GM12872 (cell line): Measurements from ENCODE around the gene VWA5A.

Source experiments
- CTCF ChIP-seq: IDR thresholded peaks from 3 replicates; pipeline ENCODE4 v1.5.1; 2011; ENCODE audit warnings: low read depth, mild to moderate bottlenecking, low read length, moderate library complexity; ENCODE audit not compliant: insufficient read depth

Gene VWA5A

DNA sequence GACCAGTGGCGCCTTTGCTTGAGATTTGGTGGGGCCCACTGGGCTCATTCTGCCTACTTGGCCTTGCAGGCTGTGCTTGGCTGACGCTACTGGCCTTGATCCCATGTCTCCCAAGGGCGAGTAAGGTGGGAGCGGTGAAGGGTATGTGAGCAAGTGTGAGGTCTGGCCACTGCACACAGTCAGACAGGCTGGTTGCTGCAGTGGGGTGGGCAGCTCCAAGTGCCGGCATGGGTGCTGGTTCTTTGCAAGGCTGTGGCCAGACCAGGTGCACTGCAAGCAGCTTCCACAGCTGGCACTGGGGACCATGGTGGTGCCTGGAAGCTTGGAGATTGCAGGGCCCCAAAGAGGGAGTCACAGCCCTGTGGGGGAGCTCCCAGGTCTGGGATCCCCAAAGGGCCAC, 40.7 kb upstream of the VWA5A start:
- TF ChIP-seq CTCF: no peak

DNA sequence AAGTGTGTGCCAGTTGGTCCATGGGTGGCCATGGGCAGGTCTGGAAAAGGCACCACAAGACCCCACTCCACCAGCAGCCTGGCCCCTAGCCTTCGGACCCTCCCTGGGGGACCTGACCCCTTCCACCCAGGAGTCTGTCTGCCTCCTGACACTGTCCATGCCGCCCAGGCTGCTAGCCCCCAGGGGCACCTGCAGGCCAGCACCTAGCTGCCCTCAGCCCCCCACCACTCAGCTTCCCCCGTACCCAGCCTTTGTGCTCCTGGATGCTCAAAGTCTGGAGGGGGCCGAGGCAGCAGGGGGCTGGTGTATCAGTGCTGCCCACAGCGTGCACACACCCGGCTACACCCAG, 39.8 kb upstream of the VWA5A start:
- TF ChIP-seq CTCF: no peak

DNA sequence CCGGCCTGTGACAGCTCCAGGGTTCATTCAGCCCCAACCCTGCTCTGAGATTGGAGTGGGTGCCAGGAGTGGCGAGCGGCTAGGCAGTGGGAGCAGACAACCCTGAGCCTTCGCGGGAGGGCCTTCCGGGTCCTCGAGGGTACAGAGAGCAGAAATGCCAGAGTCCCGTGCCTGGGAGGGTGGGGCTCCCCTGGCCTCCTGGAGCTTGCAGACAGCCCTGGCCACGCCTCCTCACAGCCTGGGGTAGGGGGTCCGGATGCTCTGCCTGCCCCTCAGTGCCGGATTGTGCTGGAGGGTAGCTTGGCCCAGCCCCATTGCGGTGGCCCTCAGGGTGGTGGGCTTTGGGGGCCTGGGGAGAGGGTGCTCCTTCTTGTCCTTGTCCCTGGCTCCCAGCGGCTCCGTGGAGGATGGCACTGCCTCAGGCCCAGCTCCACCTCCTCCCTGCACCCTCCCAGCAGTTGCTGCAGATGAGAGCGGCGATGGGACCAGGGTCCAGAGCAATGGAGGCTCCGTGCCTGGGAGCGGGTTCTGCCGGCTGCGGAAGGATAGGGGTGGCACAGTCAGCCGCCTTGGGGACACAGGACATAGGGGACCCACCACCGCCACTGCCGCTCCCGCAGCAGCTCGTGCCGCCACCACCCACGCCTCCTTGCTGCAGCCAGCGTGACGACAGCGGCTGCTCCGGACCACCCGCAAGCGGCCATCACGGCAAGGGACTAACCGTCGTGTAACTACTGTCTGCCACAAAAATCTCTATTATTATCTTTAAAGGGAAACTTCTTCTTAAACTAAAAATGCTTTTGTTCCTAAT, 39.2 kb upstream of the VWA5A start:
- TF ChIP-seq CTCF: no peak

- TF ChIP-seq CTCF: no peak
Measured at GRCh38 chr11:124077266-124077665, 38.0 kb upstream of the VWA5A start.

DNA sequence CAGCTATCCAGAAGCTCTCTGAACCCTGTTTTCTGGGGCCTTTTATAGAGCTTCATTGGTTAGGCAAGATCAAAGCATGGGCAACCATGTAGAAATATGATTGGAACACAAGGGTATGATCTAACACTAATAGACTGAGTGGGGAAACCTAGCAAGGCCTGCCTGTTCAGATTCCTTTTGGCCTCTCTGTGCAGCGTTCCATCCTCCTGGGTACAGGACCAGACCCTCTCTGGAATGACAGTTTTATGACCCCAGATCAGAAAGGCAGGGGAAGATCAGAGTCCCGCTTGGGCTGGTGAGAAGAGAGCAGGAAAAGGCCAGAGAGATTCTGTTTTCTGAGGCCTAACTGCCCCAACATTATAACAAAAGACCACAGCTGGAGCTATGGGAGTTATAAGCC, 36.7 kb upstream of the VWA5A start:
- no peak for TF ChIP-seq CTCF

DNA sequence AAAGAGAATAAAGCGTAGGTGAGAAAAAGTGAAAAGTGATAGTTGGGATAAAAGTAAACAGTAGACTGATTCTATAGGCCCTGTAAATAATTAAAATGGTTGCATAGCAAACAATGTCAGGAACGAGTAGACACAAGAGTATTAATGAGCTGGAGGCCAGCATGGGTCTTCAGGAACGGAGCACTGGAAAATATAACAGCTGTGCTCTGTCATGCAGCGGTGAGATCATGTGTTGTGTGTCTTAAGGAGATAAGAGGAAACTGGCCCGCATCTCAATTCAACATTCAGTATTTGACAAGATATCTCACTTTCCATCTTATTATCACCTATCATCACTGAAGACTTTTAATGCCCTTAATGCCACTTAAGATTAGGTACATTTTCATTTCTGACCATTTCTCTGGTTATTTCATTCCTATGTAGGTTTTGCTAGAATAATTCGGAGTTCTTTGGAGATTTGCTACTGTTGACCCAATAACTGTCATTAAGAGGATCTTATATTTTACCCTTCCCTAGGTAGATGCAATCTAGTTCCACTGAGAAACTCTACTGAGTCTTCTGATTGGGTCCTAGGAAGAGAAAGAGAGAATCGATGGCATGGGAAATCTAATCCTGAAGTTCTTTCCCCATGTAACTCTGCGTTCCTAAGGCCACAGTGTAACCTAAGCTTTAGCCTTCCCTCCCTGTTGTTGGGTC, 35.5 kb upstream of the VWA5A start:
- no peak for TF ChIP-seq CTCF

DNA sequence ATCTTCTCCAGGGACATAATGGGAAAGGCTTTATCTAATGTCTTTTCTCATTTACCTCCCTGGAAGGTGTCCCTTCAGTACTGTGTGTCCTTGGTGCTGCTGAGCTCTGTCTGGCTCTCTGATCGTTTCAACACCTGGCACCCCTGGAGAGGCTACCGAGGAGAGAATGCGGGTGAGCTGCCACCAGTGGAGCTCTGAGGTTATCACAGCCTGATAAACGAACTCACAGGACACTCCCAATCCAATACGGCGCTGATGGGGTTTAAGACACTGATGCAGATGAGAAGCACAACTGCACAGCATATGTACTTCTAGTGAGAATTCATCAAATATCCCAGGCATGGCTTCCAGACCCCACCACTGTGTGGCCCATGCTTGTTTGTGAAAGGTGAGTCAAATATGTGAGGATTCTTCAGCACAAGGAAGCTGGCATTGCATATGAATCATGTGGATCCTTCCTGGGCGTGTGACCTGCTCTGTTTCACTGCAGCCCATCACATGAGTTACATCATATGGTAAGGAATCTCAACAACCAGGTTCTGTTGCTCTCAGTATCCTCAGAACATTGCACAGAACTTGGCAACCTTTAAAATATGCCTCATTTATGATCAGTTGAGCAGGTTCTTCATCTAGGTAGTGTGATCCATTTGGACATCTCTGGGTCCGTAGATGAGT, 34.8 kb upstream of the VWA5A start:
- TF ChIP-seq CTCF: no peak
